ENCODE data around the gene ADGRG6. TPM values are rescaled to one million over a fixed set of nuclear protein-coding genes. Genes with fewer than 3 reads are reported as not detected.

Gene ADGRG6
- total RNA-seq, 1 donor from 2014 or later = 2.5 TPM

GRCh38 chr6:142331601-142332000 is 29.8 kb downstream of the ADGRG6 start:
- Mint-ChIP-seq H3K4me1 (ENCODE audit: low read depth) (peaks cover 3% of the 10 kb centered on the region), H3K27me3 (ENCODE audit: low read depth) (no peaks in the 10 kb centered on the region), H3K4me3 (ENCODE audit: unreplicated experiment) (no peak overlapping the region), H3K27ac (ENCODE audit: unreplicated experiment) (no peak overlapping the region), H3K9me3 (ENCODE audit: low read depth) (no peaks in the 10 kb centered on the region), H3K36me3 (ENCODE audit: low read depth) (no peaks in the 10 kb centered on the region)
- TF ChIP-seq, protein P1, sequence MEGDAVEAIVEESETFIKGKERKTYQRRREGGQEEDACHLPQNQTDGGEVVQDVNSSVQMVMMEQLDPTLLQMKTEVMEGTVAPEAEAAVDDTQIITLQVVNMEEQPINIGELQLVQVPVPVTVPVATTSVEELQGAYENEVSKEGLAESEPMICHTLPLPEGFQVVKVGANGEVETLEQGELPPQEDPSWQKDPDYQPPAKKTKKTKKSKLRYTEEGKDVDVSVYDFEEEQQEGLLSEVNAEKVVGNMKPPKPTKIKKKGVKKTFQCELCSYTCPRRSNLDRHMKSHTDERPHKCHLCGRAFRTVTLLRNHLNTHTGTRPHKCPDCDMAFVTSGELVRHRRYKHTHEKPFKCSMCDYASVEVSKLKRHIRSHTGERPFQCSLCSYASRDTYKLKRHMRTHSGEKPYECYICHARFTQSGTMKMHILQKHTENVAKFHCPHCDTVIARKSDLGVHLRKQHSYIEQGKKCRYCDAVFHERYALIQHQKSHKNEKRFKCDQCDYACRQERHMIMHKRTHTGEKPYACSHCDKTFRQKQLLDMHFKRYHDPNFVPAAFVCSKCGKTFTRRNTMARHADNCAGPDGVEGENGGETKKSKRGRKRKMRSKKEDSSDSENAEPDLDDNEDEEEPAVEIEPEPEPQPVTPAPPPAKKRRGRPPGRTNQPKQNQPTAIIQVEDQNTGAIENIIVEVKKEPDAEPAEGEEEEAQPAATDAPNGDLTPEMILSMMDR (IDR thresholded peaks at IDR 0.05) = no peak
- DNase-seq (ENCODE audit: low spot score) = no peak

- no peak for DNase-seq (ENCODE audit: low spot score)
- no peaks in the 10 kb centered on the region for H3K27me3 Mint-ChIP-seq (ENCODE audit: low read depth)
- TF ChIP-seq, protein P1 (IDR thresholded peaks at IDR 0.05) = no peak
- H3K4me1 Mint-ChIP-seq (ENCODE audit: low read depth) = peaks cover 3% of the 10 kb centered on the region
- H3K36me3 Mint-ChIP-seq (ENCODE audit: low read depth) = no peaks in the 10 kb centered on the region
- no peaks in the 10 kb centered on the region for H3K9me3 Mint-ChIP-seq (ENCODE audit: low read depth)
- no peak overlapping the region for H3K4me3 Mint-ChIP-seq (ENCODE audit: unreplicated experiment)
- no peak overlapping the region for H3K27ac Mint-ChIP-seq (ENCODE audit: unreplicated experiment)
Observed at GRCh38 chr6:142332393-142333098, 30.7 kb downstream of the ADGRG6 start.

DNA sequence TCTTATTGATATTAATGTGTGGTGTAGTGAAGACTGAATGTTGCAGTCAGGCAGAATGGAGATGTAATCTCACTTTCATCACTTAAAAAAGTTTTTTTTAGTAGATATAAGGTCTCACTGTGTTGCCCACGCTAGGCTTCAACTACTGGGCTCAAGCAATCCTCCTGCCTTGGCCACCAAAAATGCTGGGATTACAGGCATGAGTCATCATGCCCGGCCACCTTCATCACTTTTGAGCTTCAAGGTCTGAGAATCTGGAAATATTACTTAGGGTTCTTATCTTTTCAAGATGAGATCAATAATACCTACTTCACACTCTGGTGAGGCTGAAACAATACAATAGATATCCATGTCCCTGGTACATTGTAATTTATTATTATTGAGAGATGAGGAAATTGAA is 31.6 kb downstream of the ADGRG6 start:
- H3K27me3 Mint-ChIP-seq (ENCODE audit: low read depth) = no peaks in the 10 kb centered on the region
- no peaks in the 10 kb centered on the region for H3K9me3 Mint-ChIP-seq (ENCODE audit: low read depth)
- TF ChIP-seq, protein P1 (IDR thresholded peaks at IDR 0.05) = no peak
- no peaks in the 10 kb centered on the region for H3K36me3 Mint-ChIP-seq (ENCODE audit: low read depth)
- no peak overlapping the region for H3K27ac Mint-ChIP-seq (ENCODE audit: unreplicated experiment)
- no peak overlapping the region for H3K4me3 Mint-ChIP-seq (ENCODE audit: unreplicated experiment)
- peaks cover 3% of the 10 kb centered on the region for H3K4me1 Mint-ChIP-seq (ENCODE audit: low read depth)
- DNase-seq (ENCODE audit: low spot score) = no peak

- H3K27ac Mint-ChIP-seq (ENCODE audit: unreplicated experiment) = no peak overlapping the region
- DNase-seq (ENCODE audit: low spot score) = no peak
- no peaks in the 10 kb centered on the region for H3K9me3 Mint-ChIP-seq (ENCODE audit: low read depth)
- H3K4me3 Mint-ChIP-seq (ENCODE audit: unreplicated experiment) = no peak overlapping the region
- no peaks in the 10 kb centered on the region for H3K36me3 Mint-ChIP-seq (ENCODE audit: low read depth)
- no peaks in the 10 kb centered on the region for H3K27me3 Mint-ChIP-seq (ENCODE audit: low read depth)
- H3K4me1 Mint-ChIP-seq (ENCODE audit: low read depth) = peaks cover 3% of the 10 kb centered on the region
- TF ChIP-seq, protein P1 (IDR thresholded peaks at IDR 0.05) = no peak
Observed at GRCh38 chr6:142334294-142334693, 32.5 kb downstream of the ADGRG6 start.

- Mint-ChIP-seq H3K4me3 (ENCODE audit: unreplicated experiment) (no peak overlapping the region), H3K36me3 (ENCODE audit: low read depth) (no peaks in the 10 kb centered on the region), H3K27me3 (ENCODE audit: low read depth) (no peaks in the 10 kb centered on the region), H3K27ac (ENCODE audit: unreplicated experiment) (no peak overlapping the region), H3K9me3 (ENCODE audit: low read depth) (no peaks in the 10 kb centered on the region), H3K4me1 (ENCODE audit: low read depth) (peaks cover 3% of the 10 kb centered on the region)
- DNase-seq (ENCODE audit: low spot score) = no peak
- TF ChIP-seq, protein P1 (IDR thresholded peaks at IDR 0.05) = no peak
Observed at GRCh38 chr6:142335415-142335814, 33.6 kb downstream of the ADGRG6 start.
